Endothelial cell of umbilical vein (primary cell): ENCODE data around the gene GJB1. TPM values are rescaled to one million over a fixed set of nuclear protein-coding genes. Genes with fewer than 3 reads are reported as not detected.

Experiments
- Bru-seq: library from RNA; stranded (reverse); fragments of 400-500 nt; gene quantifications from one replicate; lab custom pipeline; 2021; lab: Mats Ljungman, UMichigan
- BruChase-seq, 2 experiments: library from RNA; stranded (reverse); fragments of 400-500 nt; gene quantifications; one replicate each; lab custom pipeline; 2021; lab: Mats Ljungman, UMichigan
- BruUV-seq: library from RNA; stranded (reverse); fragments of 400-500 nt; replicated peaks from 2 replicates; lab custom pipeline; 2021; lab: Mats Ljungman, UMichigan
- CTCF ChIA-PET: fragments of 300-600, 350-600 bp; sonication (Branson Sonifier 250); formaldehyde crosslinking; loops from one replicate; lab custom pipeline; 2021; ENCODE audit warnings: antibody characterized with exemption, inconsistent platforms; lab: Charles Lee
- POLR2A ChIA-PET: fragments of 300-600, 350-600 bp; sonication (Branson Sonifier 250); formaldehyde crosslinking; loops from one replicate; lab custom pipeline; 2021; ENCODE audit warnings: antibody characterized with exemption, inconsistent platforms; lab: Charles Lee
- DNase-seq: peaks from one replicate; pipeline ENCODE4 v3.0.0-alpha.2; 2011; ENCODE audit warnings: low read depth, low spot score
- FAIRE-seq: peaks from 2 replicates; lab custom pipeline; 2011; peaks lifted over from hg19 to GRCh38; lab: Jason Lieb, UNC
- H2AFZ ChIP-seq: 2 replicates; pipeline ENCODE4 v1.6.0; 2012; ENCODE audit warnings: low read depth, low read length, control low read depth, inconsistent platforms
- H3K27ac ChIP-seq: 2 replicates; pipeline ENCODE4 v1.5.1; 2011; ENCODE audit warnings: low read depth, mild to moderate bottlenecking, control low read depth, low read length, moderate library complexity; ENCODE audit not compliant: insufficient read depth
- H3K27me3 ChIP-seq, 2 experiments: 2 replicates each; pipeline versions ENCODE4 v1.6.0 to v1.6.1; 2011; ENCODE audit warnings: low read length in 2 of 2, mixed read lengths in 1 of 2; ENCODE audit not compliant: control insufficient read depth in 2 of 2, insufficient read depth in 2 of 2
- H3K36me3 ChIP-seq, 2 experiments: 2 replicates in 1 of 2; 3 replicates in 1 of 2; pipeline ENCODE4 v1.5.1; 2011; ENCODE audit warnings: low read length in 2 of 2, mild to moderate bottlenecking in 1 of 2, moderate library complexity in 1 of 2; ENCODE audit not compliant: control insufficient read depth in 2 of 2, insufficient read depth in 2 of 2; ENCODE audit errors: extremely low read depth in 1 of 2
- H3K4me1 ChIP-seq: 3 replicates; pipeline ENCODE4 v1.5.1; 2011; ENCODE audit warnings: mild to moderate bottlenecking, low read length; ENCODE audit not compliant: control insufficient read depth, insufficient read depth; ENCODE audit errors: extremely low read depth
- H3K4me2 ChIP-seq: 2 replicates; pipeline ENCODE4 v1.6.1; 2011; ENCODE audit warnings: low read length, control low read depth, mixed read lengths; ENCODE audit not compliant: insufficient read depth
- H3K4me3 ChIP-seq, 3 experiments: fragments of 200-600 bp in 1 of 3; sonication (generic), shearing (Covaris generic) in 1 of 3; replicated peaks in 1 of 3; 2 replicates each; pipeline ENCODE4 v1.5.1; 2011 to 2016; ENCODE audit warnings: control low read depth in 3 of 3, low read length in 3 of 3, mild to moderate bottlenecking in 2 of 3, inconsistent platforms in 1 of 3, low read depth in 1 of 3, moderate library complexity in 1 of 3; ENCODE audit not compliant: insufficient read depth in 1 of 3
- H3K79me2 ChIP-seq: 2 replicates; pipeline ENCODE4 v1.6.0; 2012; ENCODE audit warnings: low read length, inconsistent platforms; ENCODE audit not compliant: control insufficient read depth, insufficient read depth
- H3K9ac ChIP-seq: replicated peaks from 2 replicates; pipeline ENCODE3; 2011; ENCODE audit warnings: low read length, control low read depth; ENCODE audit not compliant: insufficient read depth; ENCODE audit errors: extremely low read depth
- H3K9me1 ChIP-seq: replicated peaks from 3 replicates; pipeline ENCODE4 v1.6.0; 2011; ENCODE audit warnings: mild to moderate bottlenecking, low read length; ENCODE audit not compliant: control insufficient read depth, insufficient read depth; ENCODE audit errors: extremely low read depth
- H3K9me3 ChIP-seq: replicated peaks from 2 replicates; pipeline ENCODE4 v1.5.1; 2012; ENCODE audit warnings: low read length, inconsistent platforms; ENCODE audit not compliant: control insufficient read depth, insufficient read depth
- H4K20me1 ChIP-seq: replicated peaks from 2 replicates; pipeline ENCODE3; 2011; ENCODE audit warnings: mild to moderate bottlenecking, low read length; ENCODE audit not compliant: control insufficient read depth, insufficient read depth; ENCODE audit errors: extremely low read depth
- FOS ChIP-seq: IDR thresholded peaks from 2 replicates; pipeline ENCODE4 v1.6.1; 2011; ENCODE audit warnings: mild to moderate bottlenecking, low read length, moderate library complexity, borderline replicate concordance; ENCODE audit not compliant: insufficient read depth
- GATA2 ChIP-seq: IDR thresholded peaks from 2 replicates; pipeline ENCODE4 v1.7.0; 2011; ENCODE audit warnings: low read depth, mild to moderate bottlenecking, moderate library complexity, mixed read lengths, low read length; ENCODE audit not compliant: insufficient read length, insufficient read depth
- POLR2AphosphoS5 ChIP-seq: IDR thresholded peaks from 2 replicates; pipeline ENCODE4 v1.6.1; 2012; ENCODE audit warnings: low read depth, mild to moderate bottlenecking, control low read depth, low read length, moderate library complexity; ENCODE audit not compliant: insufficient read depth
- dilution Hi-C: fragments of 300-500 bp; cut with MboI; formaldehyde crosslinking; loops from one replicate; pipeline ENCODE4 v1.15.0; 2019; ENCODE audit warnings: low sequenced_read_pairs; ENCODE audit not compliant: extremely low pct_ligation_motif_present
- intact Hi-C: fragments of 100-400 bp; cut with micrococcal nuclease; formaldehyde crosslinking; loops from one replicate; pipeline ENCODE4 v1.10.0; 2022
- long read RNA-seq: library from polyadenylated mRNA; stranded (forward); transcript quantifications from one replicate; pipeline ENCODE4 v2.0.0, GENCODE V29; 2021
- polyA minus RNA-seq, 3 experiments: library from RNA; depleted of rRNA, polyadenylated mRNA; stranded (reverse); fragments of >200 nt; gene quantifications; 1 replicate in 1 of 3; 2 replicates in 2 of 3; pipeline ENCODE4 v1.2.3, GENCODE V29; 2011
- polyA plus RNA-seq, 4 experiments: library from polyadenylated mRNA; depleted of rRNA in 3 of 4; stranded (reverse) in 3 of 4; unstranded in 1 of 4; fragments of >200 nt; gene quantifications; 2 replicates each; pipeline versions ENCODE4 v1.2.1 to v1.2.3, GENCODE V29; 2011 to 2012; ENCODE audit warnings: missing spikeins in 1 of 4
- total RNA-seq: library from RNA; stranded (reverse); gene quantifications from 2 replicates; pipeline ENCODE4 v1.2.3, GENCODE V29; 2021

GJB1 gene
- total RNA-seq, result not detected in 2 replicates
- polyA plus RNA-seq, result not detected in 2 replicates
- polyA plus RNA-seq (2011; cell fraction: cytosol; rRNA removed), result not detected in 2 replicates
- polyA plus RNA-seq (2011; cell fraction: nucleus; rRNA removed), result not detected in 2 replicates
- not detected in 2 replicates for polyA plus RNA-seq (2012)
- polyA minus RNA-seq, result not detected in 2 replicates
- polyA minus RNA-seq (2011; cell fraction: cytosol; rRNA and poly(A)+ RNA removed), result not detected
- polyA minus RNA-seq (2011; cell fraction: nucleus; rRNA and poly(A)+ RNA removed), result not detected in 2 replicates
- not detected for Bru-seq, nascent RNA
- not detected for BruChase-seq, experiment 1, labeled RNA remaining after a 6-hour chase
- not detected for BruChase-seq, experiment 2, labeled RNA remaining after a 2-hour chase
- long read RNA-seq, result 0 reads

DNA sequence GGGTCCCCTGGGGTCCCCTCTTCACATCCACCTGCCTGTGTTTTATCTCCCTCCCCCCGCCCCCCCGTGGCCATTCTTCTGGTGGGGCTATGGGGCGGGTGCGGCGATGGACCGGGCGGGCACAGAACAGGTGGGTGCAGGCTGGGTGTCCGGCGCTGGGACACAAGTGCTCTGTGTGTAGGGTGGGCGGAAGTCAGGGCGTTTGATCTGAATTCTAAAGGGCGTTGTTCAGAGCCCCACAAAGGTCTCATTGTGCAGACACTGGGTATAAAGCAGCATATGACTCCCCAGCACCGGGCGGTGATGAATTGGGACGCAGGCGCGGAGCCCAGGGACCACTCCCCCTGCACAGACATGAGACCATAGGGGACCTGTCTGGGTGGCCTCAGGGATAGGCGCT is at the start of gene GJB1:
Gene GJB1 (plus strand): TSS at position 296 of the 400 bp plus-strand sequence. CDS start 484 bp downstream, outside the sequence.
- Histone ChIP-seq H3K27me3 (no peaks in the 10 kb centered on the region), H3K9ac (no peak within 1 kb of the TSS), H3K4me2 (no peak within 1 kb of the TSS), H3K4me3 (no peak within 1 kb of the TSS), H3K27ac (no peak within 1 kb of the TSS), H3K36me3 (no peaks in the 10 kb centered on the region), H4K20me1 (no peaks in the 10 kb centered on the region), H3K9me3 (no peaks in the 10 kb centered on the region), H3K4me1 (no peaks in the 10 kb centered on the region), H3K9me1 (no peaks in the 10 kb centered on the region), H2AFZ (no peak within 1 kb of the TSS), H3K79me2 (no peaks in the 10 kb centered on the region)
- TF ChIP-seq POLR2AphosphoS5 (no peak), GATA2 (no peak)
- intact Hi-C loops (no loop called here), dilution Hi-C loops (no loop called here)
- CTCF ChIA-PET, result no interaction called here
- POLR2A ChIA-PET, result no interaction called here
- FAIRE-seq, result no peak
- no TSS peak for BruUV-seq
- DNase-seq, result no peak

DNA sequence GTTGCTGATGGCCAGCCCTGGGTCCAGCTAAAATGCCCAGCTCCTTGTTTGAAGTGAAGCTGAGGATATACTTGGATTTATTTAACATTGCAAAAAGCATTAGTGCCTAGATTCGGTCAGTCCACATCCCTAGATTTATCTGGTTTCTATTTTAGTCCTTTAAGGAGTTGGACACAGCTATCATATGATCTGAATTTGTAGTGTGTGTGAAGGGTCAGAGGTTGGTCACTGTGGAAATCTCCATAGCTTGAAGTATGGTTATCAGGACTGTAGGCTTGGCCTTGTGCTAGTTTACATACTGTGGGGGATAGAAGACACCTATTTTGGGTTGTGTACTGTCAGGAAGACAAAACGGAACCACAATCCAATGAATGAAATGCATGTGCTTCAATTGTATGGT is 49.6 kb upstream of the GJB1 start:
- POLR2A ChIA-PET, result no interaction called here
- intact Hi-C loops (no loop called here), dilution Hi-C loops (no loop called here)
- H3K36me3 ChIP-seq, result no peaks in the 10 kb centered on the region
- no peak overlapping the region for H3K9ac ChIP-seq
- H3K27ac ChIP-seq, result no peak overlapping the region
- DNase-seq (no peak), FAIRE-seq (no peak)
- H3K4me2 ChIP-seq, result no peak overlapping the region
- H3K27me3 ChIP-seq, result no peaks in the 10 kb centered on the region
- no peak overlapping the region for H2AFZ ChIP-seq
- no TSS peak for BruUV-seq
- no peaks in the 10 kb centered on the region for H4K20me1 ChIP-seq
- no peak overlapping the region for H3K4me3 ChIP-seq
- no peak for TF ChIP-seq FOS
- no peaks in the 10 kb centered on the region for H3K9me3 ChIP-seq
- no peaks in the 10 kb centered on the region for H3K79me2 ChIP-seq
- CTCF ChIA-PET, result interaction anchor here (1.0 kb wide), 1 partner anchor 203 kb away, joined by 3 read pairs; no protein-coding TSS in a partner anchor
- no peaks in the 10 kb centered on the region for H3K9me1 ChIP-seq
- no peaks in the 10 kb centered on the region for H3K4me1 ChIP-seq
